Activated naive CD8-positive, alpha-beta T cell treated with anti-CD3 and anti-CD28 coated beads, Interleukin-2, amount 10 ng/mL, durations not matched to agents 7 days and 5 days (primary cell): ENCODE data around the gene ARHGEF1. TPM values are rescaled to one million over a fixed set of nuclear protein-coding genes. Genes with fewer than 3 reads are reported as not detected.

ENCODE experiments used
- ATAC-seq: fragments of 150-1000 bp; cut with Tn5 transposase; one replicate; pipeline ENCODE4 v1.10.0; 2021; ENCODE audit warnings: low read depth, moderate library complexity
- POLR2A ChIA-PET: fragments of 350-600 bp; sonication (Branson Sonifier 250); formaldehyde crosslinking; loops from one replicate; lab custom pipeline; 2021; ENCODE audit warnings: antibody characterized with exemption; lab: Charles Lee
- DNase-seq: peaks from one replicate; pipeline ENCODE4 v3.0.0; 2021
- H3K27ac Mint-ChIP-seq: one replicate; pipeline ENCODE4 v1.8.0; 2022; ENCODE audit warnings: mild to moderate bottlenecking, mixed read lengths
- H3K27me3 Mint-ChIP-seq: one replicate; pipeline ENCODE4 v1.8.0; 2022; ENCODE audit warnings: mild to moderate bottlenecking, moderate library complexity, mixed read lengths
- H3K36me3 Mint-ChIP-seq: one replicate; pipeline ENCODE4 v1.8.0; 2021; ENCODE audit warnings: mild to moderate bottlenecking, mixed read lengths
- H3K4me1 Mint-ChIP-seq: one replicate; pipeline ENCODE4 v1.8.0; 2021; ENCODE audit warnings: mixed read lengths
- H3K4me3 Mint-ChIP-seq: one replicate; pipeline ENCODE4 v1.8.0; 2022; ENCODE audit warnings: mild to moderate bottlenecking, moderate library complexity, mixed read lengths
- H3K9me3 Mint-ChIP-seq: one replicate; pipeline ENCODE4 v1.8.0; 2021; ENCODE audit warnings: mixed read lengths
- total RNA-seq, 2 experiments: library from RNA; stranded (reverse); gene quantifications; one replicate each; pipeline ENCODE4 v1.2.3, GENCODE V29; 2021

Gene ARHGEF1
- total RNA-seq, result 100 to 1,000 TPM; 807 to 824 TPM

- POLR2A ChIA-PET, result interaction anchor here (0.9 to 12.0 kb wide), 10 partner anchors 9 to 63 kb away, joined by 3 to 314 read pairs (median 6); partner anchors contain the start of genes CD79A and RPS19
- Mint-ChIP-seq H3K27me3 (no peaks in the 10 kb centered on the region), H3K4me1 (peaks cover 49% of the 10 kb centered on the region), H3K27ac (peak within 1 kb of the TSS; percentile 97), H3K9me3 (no peaks in the 10 kb centered on the region), H3K36me3 (peaks cover 27% of the 10 kb centered on the region), H3K4me3 (peak within 1 kb of the TSS; percentile 97)
- DNase-seq, result peak; percentile 82
- no peak for ATAC-seq
Measured at GRCh38 chr19:41882568-41883462, at the start of gene ARHGEF1. Gene ARHGEF1, plus strand, starts transcription at chr19:41883184. Its CDS starts 4,899 bp downstream, at chr19:41888083.

DNA sequence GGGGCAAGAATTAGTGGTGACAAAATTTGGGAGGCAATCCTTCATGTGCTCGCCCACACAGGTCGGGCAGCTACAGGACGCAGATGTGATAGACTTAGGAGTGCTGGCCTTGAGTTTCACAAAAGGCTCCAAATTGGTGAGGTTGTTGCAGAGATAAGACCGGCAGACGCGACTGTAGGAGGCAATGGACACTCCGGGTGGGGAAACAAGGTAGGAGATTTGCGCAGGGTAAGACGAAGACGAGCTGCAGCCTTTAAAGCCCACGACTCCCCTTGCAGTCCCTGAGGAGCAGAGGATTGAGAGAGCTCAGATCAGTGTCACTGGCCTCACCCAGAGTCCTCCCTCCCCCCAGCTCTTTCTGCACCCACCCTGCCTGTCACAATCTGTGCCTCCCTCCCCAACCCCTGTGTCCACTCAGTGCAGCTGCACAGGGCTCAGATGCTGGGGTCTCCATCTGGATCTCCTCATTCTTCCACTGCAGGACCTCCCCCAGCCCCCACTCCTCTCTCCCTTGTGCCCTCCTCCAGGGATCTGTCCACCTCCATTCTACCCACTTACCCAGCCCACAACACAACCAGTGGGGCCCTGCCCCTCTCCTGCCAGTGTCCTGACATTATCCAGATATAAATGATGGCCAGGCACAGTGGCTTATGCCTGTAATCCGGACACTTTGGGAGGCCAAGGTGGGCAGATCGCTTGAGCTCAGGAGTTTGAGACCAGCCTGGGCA is 44.8 kb upstream of the ARHGEF1 start:
- Mint-ChIP-seq H3K36me3 (no peaks in the 10 kb centered on the region), H3K27ac (no peak overlapping the region), H3K27me3 (peaks cover 19% of the 10 kb centered on the region), H3K4me3 (no peak overlapping the region), H3K4me1 (no peaks in the 10 kb centered on the region), H3K9me3 (no peaks in the 10 kb centered on the region)
- ATAC-seq, result no peak
- DNase-seq, result no peak
- POLR2A ChIA-PET, result interaction anchor here (0.6 kb wide), 1 partner anchor 111 kb away, joined by 4 read pairs; no protein-coding TSS in a partner anchor

DNA sequence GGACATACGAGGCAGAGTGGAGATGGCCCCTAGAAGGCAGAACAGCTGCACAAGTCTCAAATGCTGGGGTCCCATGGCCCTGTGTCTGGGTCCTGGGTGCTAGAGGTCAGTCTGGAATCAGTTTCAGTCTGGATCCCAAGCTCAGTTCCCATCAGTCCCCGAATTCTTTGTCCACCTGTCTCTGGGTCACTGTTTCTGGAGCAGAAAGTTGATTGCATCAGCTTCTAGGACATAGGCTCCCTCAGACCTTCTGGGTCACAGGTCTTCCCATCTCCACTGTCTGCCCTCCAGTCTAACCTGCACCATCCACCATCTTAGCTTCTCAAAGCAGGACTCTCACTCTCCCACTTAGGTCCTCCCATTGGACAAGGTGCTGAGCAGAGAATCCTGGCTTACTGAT is 43.8 kb upstream of the ARHGEF1 start:
- ATAC-seq, result no peak
- H3K27ac Mint-ChIP-seq, result no peak overlapping the region

GRCh38 chr19:41843371-41843770 is 39.6 kb upstream of the ARHGEF1 start:
- H3K27ac Mint-ChIP-seq, result no peak overlapping the region
- H3K4me1 Mint-ChIP-seq, result no peaks in the 10 kb centered on the region
- H3K9me3 Mint-ChIP-seq, result no peaks in the 10 kb centered on the region
- peaks cover 12% of the 10 kb centered on the region for H3K27me3 Mint-ChIP-seq
- no peak overlapping the region for H3K4me3 Mint-ChIP-seq
- no peak for ATAC-seq
- no peak for DNase-seq
- H3K36me3 Mint-ChIP-seq, result no peaks in the 10 kb centered on the region
- POLR2A ChIA-PET, result interaction anchor here (0.6 kb wide), 1 partner anchor 274 kb away, joined by 7 read pairs; no protein-coding TSS in a partner anchor

More for the DNA sequence above, 43.8 kb upstream of the ARHGEF1 start:
- POLR2A ChIA-PET, result no interaction called here
- Mint-ChIP-seq H3K4me3 (no peak overlapping the region), H3K27me3 (peaks cover 23% of the 10 kb centered on the region), H3K9me3 (no peaks in the 10 kb centered on the region), H3K36me3 (no peaks in the 10 kb centered on the region), H3K4me1 (no peaks in the 10 kb centered on the region)
- no peak for DNase-seq

DNA sequence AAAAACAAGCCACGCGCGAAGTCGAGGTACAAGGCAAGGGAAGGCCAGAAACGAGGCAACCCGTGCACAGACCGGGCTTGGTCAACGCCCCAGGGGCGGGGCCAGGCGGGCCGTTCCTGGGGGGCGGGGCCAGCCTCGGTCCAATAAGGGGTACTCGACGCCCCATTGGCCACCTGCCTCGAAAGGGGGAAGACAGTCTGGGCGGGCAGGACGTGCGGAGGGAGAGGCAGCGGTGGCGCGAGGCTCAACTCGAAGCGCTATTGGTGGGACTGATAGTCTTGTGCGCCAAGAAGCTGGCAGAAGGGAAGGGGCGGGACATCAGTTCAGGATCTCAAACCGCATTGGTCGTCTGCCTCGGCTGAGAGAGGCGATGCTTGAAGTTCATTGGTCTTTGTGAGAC is 38.4 kb upstream of the ARHGEF1 start, which contains the start of gene LYPD4:
Gene LYPD4, minus strand, starts transcription at position 83 of the 400 bp plus-strand sequence. CDS start 5,398 bp downstream, outside the sequence.
- DNase-seq, result no peak
- Mint-ChIP-seq H3K27me3 (peaks cover 7% of the 10 kb centered on the region), H3K4me3 (no peak within 1 kb of the TSS), H3K36me3 (no peaks in the 10 kb centered on the region), H3K9me3 (no peaks in the 10 kb centered on the region), H3K4me1 (no peaks in the 10 kb centered on the region), H3K27ac (no peak within 1 kb of the TSS)
- POLR2A ChIA-PET, result no interaction called here
- ATAC-seq, result no peak

- DNase-seq (no peak), ATAC-seq (no peak)
- H3K27ac Mint-ChIP-seq, result no peak within 1 kb of the TSS
- H3K27me3 Mint-ChIP-seq, result peaks cover 7% of the 10 kb centered on the region
- H3K36me3 Mint-ChIP-seq, result no peaks in the 10 kb centered on the region
- H3K4me1 Mint-ChIP-seq, result no peaks in the 10 kb centered on the region
- H3K4me3 Mint-ChIP-seq, result no peak within 1 kb of the TSS
- no peaks in the 10 kb centered on the region for H3K9me3 Mint-ChIP-seq
- POLR2A ChIA-PET, result no interaction called here
Measured at GRCh38 chr19:41845001-41845050, 38.2 kb upstream of the ARHGEF1 start, which contains the start of gene DMRTC2. Gene DMRTC2, plus strand, starts transcription at chr19:41845042. Its CDS starts 2,387 bp downstream, at chr19:41847429.

DNA sequence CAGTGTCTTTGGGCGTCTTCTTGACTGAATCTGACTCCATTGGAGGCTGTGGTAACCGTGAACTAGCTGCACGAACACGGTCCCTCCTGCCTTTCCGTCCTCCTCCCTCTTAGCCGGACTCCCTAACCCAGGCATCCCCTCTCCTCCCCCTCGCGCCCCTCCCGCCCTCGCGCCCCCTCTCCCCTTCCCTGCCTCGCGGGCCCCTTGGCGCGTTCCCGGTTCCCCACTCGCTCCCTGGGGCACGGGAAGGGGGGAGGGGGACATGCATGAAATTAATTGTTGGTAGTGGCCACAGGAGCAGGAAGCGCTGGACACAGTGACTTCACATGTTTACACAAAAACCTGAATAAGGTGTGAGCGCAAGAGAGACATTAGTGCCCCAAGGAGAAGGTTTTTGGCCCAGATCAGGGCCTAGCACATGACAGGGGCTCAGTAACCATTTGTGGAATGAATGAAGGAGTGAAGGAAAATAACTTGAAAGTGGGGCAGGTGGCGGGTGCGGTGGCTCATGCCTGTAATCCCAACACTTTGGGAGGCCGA is 37.9 kb upstream of the ARHGEF1 start:
- no peak for DNase-seq
- H3K27ac Mint-ChIP-seq, result no peak overlapping the region
- H3K9me3 Mint-ChIP-seq, result no peaks in the 10 kb centered on the region
- peaks cover 7% of the 10 kb centered on the region for H3K27me3 Mint-ChIP-seq
- no peak overlapping the region for H3K4me3 Mint-ChIP-seq
- POLR2A ChIA-PET, result no interaction called here
- no peak for ATAC-seq
- no peaks in the 10 kb centered on the region for H3K36me3 Mint-ChIP-seq
- no peaks in the 10 kb centered on the region for H3K4me1 Mint-ChIP-seq

DNA sequence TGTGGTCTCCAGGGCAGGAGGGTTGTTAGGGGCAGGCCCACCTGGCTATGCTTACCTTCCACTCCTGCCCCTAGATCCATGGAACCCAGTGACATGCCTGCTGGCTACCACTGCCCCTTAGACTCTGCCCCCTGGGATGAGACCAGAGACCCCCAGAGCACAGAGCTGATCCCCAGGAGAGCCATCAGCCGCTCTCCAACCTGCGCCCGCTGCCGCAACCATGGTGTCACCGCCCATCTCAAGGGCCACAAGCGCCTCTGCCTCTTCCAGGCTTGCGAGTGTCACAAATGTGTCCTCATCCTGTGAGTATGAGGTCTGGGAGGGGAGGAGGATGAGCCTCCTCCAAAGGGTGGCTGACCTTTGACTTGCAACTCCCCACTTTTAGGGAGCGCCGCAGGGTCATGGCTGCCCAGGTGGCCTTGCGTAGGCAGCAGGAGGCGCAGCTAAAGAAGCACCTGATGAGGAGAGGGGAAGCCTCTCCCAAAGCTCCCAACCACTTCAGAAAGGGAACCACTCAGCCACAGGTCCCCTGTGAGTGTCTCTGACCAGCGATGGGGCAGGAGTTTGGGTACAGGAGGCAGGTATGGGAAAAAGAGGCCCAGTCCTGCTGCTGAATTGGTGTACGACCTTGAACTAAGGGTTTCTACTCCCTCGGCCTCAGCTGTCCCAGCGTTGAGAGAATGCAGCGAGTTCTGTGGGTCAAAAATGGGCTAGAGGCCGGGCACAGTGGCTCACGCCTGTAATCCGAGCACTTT is 35.5 kb upstream of the ARHGEF1 start:
- H3K36me3 Mint-ChIP-seq, result no peaks in the 10 kb centered on the region
- H3K4me3 Mint-ChIP-seq, result no peak overlapping the region
- H3K27me3 Mint-ChIP-seq, result peaks cover 11% of the 10 kb centered on the region
- H3K27ac Mint-ChIP-seq, result no peak overlapping the region
- H3K4me1 Mint-ChIP-seq, result no peaks in the 10 kb centered on the region
- POLR2A ChIA-PET, result no interaction called here
- DNase-seq (no peak), ATAC-seq (no peak)
- no peaks in the 10 kb centered on the region for H3K9me3 Mint-ChIP-seq

GRCh38 chr19:41848666-41849065 is 34.3 kb upstream of the ARHGEF1 start:
- POLR2A ChIA-PET, result no interaction called here
- ATAC-seq, result no peak

DNA sequence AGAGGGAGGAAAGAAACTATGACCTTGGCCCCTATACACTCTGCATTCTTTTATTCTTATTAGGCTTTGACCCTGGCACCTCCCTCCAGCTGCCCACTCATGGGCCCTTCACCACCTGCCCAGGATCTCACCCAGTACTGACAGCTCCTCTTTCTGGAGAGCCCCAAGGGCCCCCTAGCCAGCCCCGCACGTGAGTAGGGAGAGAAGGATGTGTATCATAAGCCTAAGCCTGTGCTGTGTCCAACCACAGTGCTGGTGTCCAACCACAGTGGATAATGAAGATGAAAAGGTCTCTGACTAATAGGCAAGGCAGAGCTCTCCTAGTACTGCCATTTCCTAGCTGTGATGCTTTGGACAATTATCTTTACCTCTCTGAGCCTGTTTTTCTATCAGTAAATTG is 33.9 kb upstream of the ARHGEF1 start:
- no peak overlapping the region for H3K27ac Mint-ChIP-seq
- no peak for DNase-seq
- no peaks in the 10 kb centered on the region for H3K9me3 Mint-ChIP-seq
- H3K4me1 Mint-ChIP-seq, result peaks cover 2% of the 10 kb centered on the region
- peaks cover 17% of the 10 kb centered on the region for H3K27me3 Mint-ChIP-seq
- POLR2A ChIA-PET, result interaction anchor here (0.6 kb wide), 1 partner anchor 665 kb away, joined by 3 read pairs; no protein-coding TSS in a partner anchor
- H3K36me3 Mint-ChIP-seq, result no peaks in the 10 kb centered on the region
- no peak for ATAC-seq
- H3K4me3 Mint-ChIP-seq, result no peak overlapping the region

More at GRCh38 chr19:41848666-41849065, 34.3 kb upstream of the ARHGEF1 start:
- no peaks in the 10 kb centered on the region for H3K36me3 Mint-ChIP-seq
- peaks cover 1% of the 10 kb centered on the region for H3K4me1 Mint-ChIP-seq
- H3K27ac Mint-ChIP-seq, result no peak overlapping the region
- H3K27me3 Mint-ChIP-seq, result peaks cover 15% of the 10 kb centered on the region
- no peak overlapping the region for H3K4me3 Mint-ChIP-seq
- no peak for DNase-seq
- H3K9me3 Mint-ChIP-seq, result no peaks in the 10 kb centered on the region

- H3K36me3 Mint-ChIP-seq, result no peaks in the 10 kb centered on the region
- H3K27ac Mint-ChIP-seq, result no peak overlapping the region
- POLR2A ChIA-PET, result no interaction called here
- no peak overlapping the region for H3K4me3 Mint-ChIP-seq
- H3K4me1 Mint-ChIP-seq, result peaks cover 2% of the 10 kb centered on the region
- peaks cover 20% of the 10 kb centered on the region for H3K27me3 Mint-ChIP-seq
- no peak for ATAC-seq
- H3K9me3 Mint-ChIP-seq, result no peaks in the 10 kb centered on the region
- no peak for DNase-seq
Measured at GRCh38 chr19:41850381-41850780, 32.6 kb upstream of the ARHGEF1 start.

- Mint-ChIP-seq H3K4me1 (peaks cover 2% of the 10 kb centered on the region), H3K36me3 (no peaks in the 10 kb centered on the region), H3K9me3 (no peaks in the 10 kb centered on the region), H3K27ac (no peak overlapping the region), H3K4me3 (no peak overlapping the region), H3K27me3 (peaks cover 18% of the 10 kb centered on the region)
- POLR2A ChIA-PET, result interaction anchor here (0.9 kb wide), 1 partner anchor 8 kb away, joined by 3 read pairs; the partner anchor contains the start of gene RPS19
- ATAC-seq (no peak), DNase-seq (no peak)
Measured at GRCh38 chr19:41851456-41851855, 31.5 kb upstream of the ARHGEF1 start.

DNA sequence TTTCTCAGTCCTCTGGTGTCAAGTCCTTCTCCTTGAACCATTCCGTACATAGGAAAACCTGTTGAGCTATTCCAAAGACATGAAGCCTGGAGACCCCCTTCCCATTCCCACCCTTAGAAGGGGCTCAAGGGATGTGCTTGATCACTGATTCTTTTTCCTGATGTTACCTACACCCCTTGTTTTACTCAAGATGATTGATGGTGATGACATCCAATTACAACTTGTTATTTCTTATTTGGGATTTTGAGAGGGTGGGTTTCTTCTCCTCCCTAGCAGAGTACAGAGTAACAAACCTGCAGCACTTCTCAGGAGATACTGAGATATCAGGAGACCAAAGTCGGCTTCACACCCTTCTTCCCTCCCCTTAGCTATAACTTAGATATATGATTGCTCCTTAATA is 29.6 kb upstream of the ARHGEF1 start:
- H3K27ac Mint-ChIP-seq, result no peak overlapping the region
- ATAC-seq, result no peak
- no peak for DNase-seq
- H3K4me1 Mint-ChIP-seq, result peaks cover 2% of the 10 kb centered on the region
- H3K9me3 Mint-ChIP-seq, result no peaks in the 10 kb centered on the region
- no peaks in the 10 kb centered on the region for H3K36me3 Mint-ChIP-seq
- H3K27me3 Mint-ChIP-seq, result peaks cover 18% of the 10 kb centered on the region
- POLR2A ChIA-PET, result interaction anchor here (1.6 kb wide), 1 partner anchor 33 kb away, joined by 4 read pairs; no protein-coding TSS in a partner anchor
- H3K4me3 Mint-ChIP-seq, result no peak overlapping the region
